ENCODE measurements around the gene SGTA.

SGTA gene

GRCh38 chr19:2754659-2755447 lies 28.2 kb downstream of the SGTA start:
- DNase-seq (ENCODE audit: low spot score): no peak

- DNase-seq (ENCODE audit: low spot score): no peak
Observed at GRCh38 chr19:2751438-2751830, 31.6 kb downstream of the SGTA start.

DNA sequence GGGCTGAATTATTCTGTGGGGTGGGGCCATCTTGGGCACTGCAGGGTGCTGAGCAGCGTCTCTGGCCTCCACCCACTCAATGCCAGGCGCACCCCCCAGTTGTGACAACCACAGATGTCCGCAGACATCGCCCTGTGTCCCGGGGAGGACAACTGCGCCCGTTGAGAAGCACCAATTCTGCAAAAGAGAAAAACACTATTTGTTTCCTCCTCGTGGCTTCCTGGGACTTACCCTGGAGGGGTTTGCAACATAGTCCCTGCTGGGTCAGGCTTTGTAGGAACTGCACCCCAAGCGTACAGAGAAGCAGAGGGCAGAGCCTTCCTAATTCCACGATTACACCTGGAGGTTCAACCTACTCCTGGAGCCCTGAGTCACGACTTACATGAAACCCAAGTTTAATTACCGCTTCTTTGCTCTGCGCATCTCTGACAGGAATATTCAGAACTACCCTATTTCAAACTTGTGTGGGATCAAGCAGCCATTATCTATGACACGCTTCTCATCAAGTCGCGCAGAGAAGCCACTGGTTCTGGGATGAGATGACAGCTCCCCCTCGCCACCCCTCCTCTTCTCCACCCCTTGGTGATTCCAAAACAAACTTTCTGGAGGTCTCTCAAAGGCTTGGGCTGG lies 32.1 kb downstream of the SGTA start:
- DNase-seq (ENCODE audit: low spot score): no peak

DNA sequence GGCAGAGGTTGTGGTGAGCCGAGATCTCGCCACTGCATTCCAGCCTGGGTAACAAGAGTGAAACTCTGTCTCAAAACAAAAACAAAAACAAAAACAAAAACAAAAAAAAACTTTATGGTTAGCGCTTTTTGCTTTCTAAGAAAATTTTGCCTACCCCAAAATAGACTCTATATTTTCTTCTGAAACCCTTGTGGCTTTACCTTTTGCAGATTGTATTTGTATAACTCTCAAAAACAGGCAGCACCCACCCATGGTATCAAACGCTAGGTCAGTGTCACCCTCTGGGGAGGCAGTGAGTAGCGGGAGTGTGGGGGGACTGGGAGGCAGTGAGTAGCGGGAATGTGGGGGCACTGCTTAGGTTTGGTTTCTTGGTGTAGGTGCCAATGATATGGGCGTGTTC lies 35.7 kb downstream of the SGTA start:
- peak; percentile 29 for DNase-seq (ENCODE audit: low spot score)

GRCh38 chr19:2744113-2744512 lies 39.0 kb downstream of the SGTA start:
- no peak for DNase-seq (ENCODE audit: low spot score)

DNA sequence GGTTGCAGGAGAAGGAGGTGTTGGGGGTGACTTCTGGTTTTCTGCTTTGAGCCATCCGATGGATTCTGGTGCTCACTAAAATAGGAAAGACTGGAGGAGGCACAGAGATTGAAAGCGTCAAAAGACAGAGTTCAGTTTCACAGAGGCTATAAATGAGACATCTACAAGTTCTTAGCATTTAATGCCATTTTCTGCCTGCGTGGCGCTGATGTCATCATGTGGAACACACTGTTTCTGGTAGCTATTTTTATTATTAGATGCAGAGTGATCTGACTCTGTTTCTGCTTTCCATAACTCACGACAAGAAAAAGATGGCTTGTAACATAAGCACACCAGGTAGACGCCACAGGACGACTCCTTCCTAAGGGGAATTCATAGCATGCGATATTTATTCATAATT lies 40.0 kb downstream of the SGTA start:
- no peak for DNase-seq (ENCODE audit: low spot score)

- DNase-seq (ENCODE audit: low spot score): no peak
Observed at GRCh38 chr19:2740314-2740656, 42.8 kb downstream of the SGTA start.

GRCh38 chr19:2739602-2740313 lies 43.3 kb downstream of the SGTA start, which contains the start of gene SLC39A3:
Gene SLC39A3 (minus strand): TSS chr19:2740017. CDS start chr19:2737257, 2,760 bp downstream.
- peak; percentile 99 for DNase-seq (ENCODE audit: low spot score)

GRCh38 chr19:2736550-2737190 lies 46.4 kb downstream of the SGTA start:
- DNase-seq (ENCODE audit: low spot score): no peak

DNA sequence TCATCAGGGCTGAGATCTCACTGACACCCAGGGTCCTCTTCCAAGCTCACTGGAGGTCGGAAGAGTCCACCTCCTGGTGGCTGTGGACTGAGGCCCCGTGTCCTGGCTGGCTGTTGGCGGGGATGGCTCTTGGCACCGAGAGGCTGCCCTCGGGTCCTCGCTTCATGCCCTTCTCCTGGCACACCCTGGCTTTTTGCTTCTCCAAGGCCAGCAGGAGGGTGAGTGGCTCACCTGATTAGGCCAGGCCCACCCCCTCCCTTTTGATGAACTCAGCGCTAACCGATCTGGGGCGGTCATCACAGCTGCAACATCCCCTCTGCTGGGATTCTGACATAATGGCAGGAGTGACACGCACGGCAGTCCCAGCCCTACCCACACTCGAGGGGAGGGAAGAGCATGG lies 47.7 kb downstream of the SGTA start:
- DNase-seq (ENCODE audit: low spot score): no peak

- no peak for DNase-seq (ENCODE audit: low spot score)
Observed at GRCh38 chr19:2734589-2735288, 48.3 kb downstream of the SGTA start.

- no peak for DNase-seq (ENCODE audit: low spot score)
Observed at GRCh38 chr19:2733930-2734588, 49.0 kb downstream of the SGTA start.

- DNase-seq (ENCODE audit: low spot score): no peak
Observed at GRCh38 chr19:2732883-2733282, 50.2 kb downstream of the SGTA start.

DNA sequence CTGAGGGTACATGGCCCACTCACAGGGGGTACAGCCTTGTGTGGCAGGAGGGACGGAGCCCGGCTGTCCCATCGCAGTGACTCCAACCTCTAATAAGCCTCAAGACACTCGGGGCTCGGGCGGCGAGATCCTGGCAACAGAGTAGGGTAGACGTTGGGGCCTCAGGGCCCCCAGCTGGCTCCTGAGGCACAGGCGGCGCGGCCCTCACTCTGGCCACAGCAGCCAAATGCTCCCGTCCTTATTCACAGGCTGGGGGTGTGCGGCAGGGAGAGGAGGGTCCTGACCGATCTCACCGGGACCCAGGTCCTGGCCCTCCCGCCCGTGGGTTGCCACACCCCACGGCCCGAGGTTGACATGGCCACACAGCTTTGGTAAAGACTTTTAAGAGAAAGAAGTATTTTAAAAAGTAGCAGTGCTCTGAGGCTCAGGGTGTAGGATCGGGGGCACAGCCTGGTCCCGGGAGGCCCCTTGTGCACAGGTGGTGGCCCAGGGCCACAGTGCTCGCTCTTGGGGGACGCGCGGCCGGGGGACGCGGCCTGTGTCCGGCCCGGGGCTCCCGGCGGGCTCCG lies 50.8 kb downstream of the SGTA start:
- no peak for DNase-seq (ENCODE audit: low spot score)

GRCh38 chr19:2731181-2731995 lies 51.7 kb downstream of the SGTA start:
- DNase-seq (ENCODE audit: low spot score): no peak

- no peak for DNase-seq (ENCODE audit: low spot score)
Observed at GRCh38 chr19:2729943-2730818, 52.9 kb downstream of the SGTA start.

GRCh38 chr19:2728783-2729387 lies 54.2 kb downstream of the SGTA start:
- no peak for DNase-seq (ENCODE audit: low spot score)

GRCh38 chr19:2727640-2727944 lies 55.5 kb downstream of the SGTA start:
- DNase-seq (ENCODE audit: low spot score): no peak
